Stimulated activated CD4-positive, alpha-beta T cell treated with anti-CD3 and anti-CD28 coated beads, TNF-alpha, amount 100 ng/mL, for 48 hours (primary cell): ENCODE measurements around the gene RPL37.
"Not testable (repeated sequence)": the region's sequence is repeated elsewhere in the genome, so short reads cannot be mapped to it uniquely, and the experiment has no call there.

Experiments used
- DNase-seq, 3 donors: peaks; one replicate each; pipeline ENCODE4 v3.0.0-alpha.2; 2020; ENCODE audit warnings: low read depth in 3 of 3

Gene RPL37

DNA sequence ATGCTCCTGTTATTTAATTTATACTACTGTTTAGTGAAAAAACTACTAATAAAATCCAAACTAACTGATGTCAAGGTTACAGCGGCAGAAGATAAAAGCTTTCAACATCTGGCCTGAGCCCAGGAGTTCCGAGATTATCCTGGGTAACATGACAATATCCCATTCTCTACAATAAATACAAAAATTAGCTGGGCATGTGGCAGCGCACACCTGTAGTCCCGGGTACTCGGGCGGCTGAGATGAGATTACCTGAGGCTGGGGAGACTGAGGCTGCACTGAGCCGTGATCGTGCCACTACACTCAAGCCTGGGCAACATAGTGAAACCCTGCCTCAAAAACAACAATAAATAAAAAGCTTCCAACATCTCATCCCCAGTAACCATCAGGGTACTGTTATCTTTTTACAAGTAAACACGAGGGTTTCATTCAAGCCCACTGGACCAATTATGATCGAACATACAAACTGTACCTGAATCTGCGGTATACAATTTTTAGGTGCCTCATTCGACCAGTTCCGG is 1.3 kb downstream of the RPL37 start:
- no peak for DNase-seq

DNA sequence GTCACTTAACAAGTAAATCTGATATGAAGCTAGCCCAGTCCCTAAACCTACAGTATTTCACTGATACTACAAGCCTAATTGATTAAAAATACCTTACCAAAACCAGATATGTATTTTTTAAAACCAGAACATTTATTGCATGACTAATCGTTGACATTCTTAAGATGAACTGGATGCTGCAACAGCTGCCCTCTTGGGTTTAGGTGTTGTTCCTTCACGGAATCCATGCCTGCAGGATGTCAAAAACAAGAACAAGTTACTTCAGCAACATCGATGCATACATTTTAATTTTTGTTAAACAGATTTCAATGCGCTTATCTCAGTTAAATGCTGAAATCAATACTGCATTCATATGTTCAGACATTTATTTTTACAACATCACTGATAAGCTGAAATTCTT is 2.7 kb downstream of the RPL37 start:
- DNase-seq: no peak

GRCh38 chr5:40831346-40832210 is 3.4 kb downstream of the RPL37 start:
- DNase-seq: peak in 1 of 3 donors; percentile 22

- DNase-seq: no peak
These were observed 5.1 kb downstream of the RPL37 start for GRCh38 chr5:40829748-40830533.

DNA sequence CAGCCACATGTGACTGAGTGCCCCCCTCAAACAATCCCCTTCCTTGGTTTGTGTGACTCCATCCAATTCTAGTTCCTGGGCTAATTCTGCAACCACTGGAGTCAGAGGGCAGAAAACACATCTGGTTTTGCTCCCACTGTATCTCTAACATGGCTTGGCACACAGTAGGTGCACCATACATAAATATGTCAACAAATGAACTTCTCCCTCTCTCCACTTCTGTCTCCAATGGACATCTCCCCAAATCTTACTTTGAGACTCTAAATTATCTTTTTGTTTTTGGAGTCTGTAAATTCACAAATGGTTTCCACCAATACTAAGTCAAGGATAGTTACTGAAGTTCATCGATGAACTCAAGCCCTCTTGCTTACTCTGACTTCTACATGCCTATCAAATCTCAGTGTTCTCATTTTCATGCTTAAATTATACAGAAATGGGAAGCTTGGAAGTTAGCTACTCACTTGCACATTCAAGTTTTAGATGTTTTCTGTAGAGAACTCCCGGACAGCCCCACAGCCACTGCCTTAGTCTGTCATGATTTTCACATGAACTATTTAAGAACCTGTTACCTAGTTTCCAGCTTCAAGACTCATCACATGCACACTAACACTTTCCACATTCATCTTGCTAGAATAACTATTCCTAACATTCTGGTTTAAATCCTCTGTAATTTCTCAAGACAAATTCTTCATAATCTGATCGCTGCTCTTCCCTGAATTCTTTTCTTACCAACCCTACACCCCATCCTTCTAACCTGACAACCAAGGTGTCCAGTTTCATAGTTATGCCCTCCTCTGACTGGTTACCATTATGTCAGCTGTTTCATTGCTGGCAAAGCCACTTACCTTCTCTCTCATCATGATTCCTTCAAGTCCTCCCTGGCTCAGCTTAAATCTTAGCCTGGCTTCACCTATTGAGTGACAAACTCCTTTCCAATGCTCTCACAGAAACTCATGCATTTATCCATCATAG is 6.0 kb downstream of the RPL37 start:
- no peak for DNase-seq

GRCh38 chr5:40828021-40828631 is 6.9 kb downstream of the RPL37 start:
- no peak for DNase-seq

- DNase-seq: no peak
These were observed 7.6 kb downstream of the RPL37 start for GRCh38 chr5:40827188-40827977.

DNA sequence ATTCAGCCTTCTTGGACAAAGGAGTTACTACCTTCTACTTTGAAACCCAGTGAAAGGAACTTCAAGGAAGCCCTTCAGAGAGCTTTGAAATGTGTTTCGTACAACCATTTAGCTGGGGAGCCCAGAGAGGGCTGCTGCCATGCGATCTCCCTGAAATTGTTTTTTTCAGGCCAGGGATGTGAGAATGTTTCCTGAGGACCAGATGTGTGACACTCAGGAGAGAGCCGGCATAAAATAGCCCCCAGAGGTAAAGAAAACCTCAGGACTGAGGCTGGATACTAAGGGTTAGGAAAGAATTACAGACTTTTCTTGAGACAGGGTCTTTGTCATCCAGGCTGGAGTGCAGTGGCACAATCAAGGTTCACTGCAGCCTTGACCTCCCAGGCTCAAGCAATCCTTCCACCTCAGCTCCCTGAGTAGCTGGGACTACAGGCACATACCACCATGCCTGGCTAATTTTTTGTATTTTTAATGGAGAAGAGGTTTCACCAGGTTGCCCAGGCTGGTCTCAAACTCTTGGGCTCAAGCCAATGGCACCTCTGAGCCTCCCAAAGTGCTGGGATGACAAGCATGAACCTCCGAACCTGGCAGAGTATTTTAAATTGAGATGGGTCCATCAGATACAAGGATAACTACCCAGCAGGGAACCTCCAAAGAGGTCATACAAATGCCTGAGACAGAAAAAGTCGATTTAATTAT is 8.4 kb downstream of the RPL37 start:
- no peak for DNase-seq

DNA sequence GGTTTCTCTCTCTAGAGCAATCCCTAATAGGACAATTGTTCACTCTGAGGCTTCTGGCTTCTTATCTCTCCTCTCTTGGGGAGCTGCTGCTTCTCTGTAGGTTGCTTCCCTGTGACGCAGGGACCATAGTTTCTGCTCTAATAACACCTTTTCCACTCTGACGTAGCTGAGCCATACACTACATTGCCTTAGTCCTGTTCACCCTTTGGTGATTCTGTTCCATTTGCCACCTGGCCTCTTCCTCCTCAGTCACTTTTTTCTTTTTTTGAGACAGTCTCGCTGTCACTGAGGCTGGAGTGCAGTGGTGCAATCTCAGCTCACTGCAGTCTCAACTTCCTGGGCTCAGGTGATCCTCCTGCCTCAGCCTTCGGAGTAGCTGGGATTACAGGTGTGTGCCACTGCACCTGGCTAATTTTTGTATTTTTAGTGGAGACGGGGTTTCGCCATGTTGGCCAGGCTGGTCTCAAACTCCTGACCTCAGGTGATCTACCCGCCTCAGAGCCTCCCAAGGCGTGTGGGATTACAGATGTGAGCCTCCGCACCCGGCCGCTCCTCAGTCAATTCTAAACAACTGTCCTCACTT is 9.5 kb downstream of the RPL37 start:
- DNase-seq: not testable (repeated sequence)

DNA sequence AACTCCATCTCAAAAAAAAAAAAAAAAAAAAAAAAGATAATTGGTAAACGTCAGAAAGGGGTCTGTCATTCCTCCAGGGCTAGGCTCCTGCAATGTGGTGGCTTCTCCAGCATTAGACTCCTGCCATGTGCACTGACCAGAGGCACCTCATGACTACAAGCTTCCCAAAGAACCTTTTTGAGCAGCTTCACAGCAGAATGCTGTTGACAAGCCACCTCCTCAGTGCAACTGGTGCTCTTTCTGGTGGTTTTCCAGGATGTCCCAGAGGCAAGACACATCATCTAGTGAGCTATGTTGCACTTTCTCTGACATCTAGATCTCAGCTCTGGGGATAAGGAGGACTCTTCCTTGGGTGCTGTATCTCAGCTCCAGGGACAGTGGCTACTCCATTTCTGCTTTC is 11.6 kb downstream of the RPL37 start:
- no peak for DNase-seq

- peak in 2 of 3 donors; percentile 27 to 51 for DNase-seq
These were observed 21.2 kb downstream of the RPL37 start for GRCh38 chr5:40813698-40814281.

GRCh38 chr5:40812125-40812524 is 22.9 kb downstream of the RPL37 start:
- no peak for DNase-seq

GRCh38 chr5:40801771-40802562 is 33.1 kb downstream of the RPL37 start:
- DNase-seq: no peak

- no peak for DNase-seq
These were observed 35.8 kb downstream of the RPL37 start for GRCh38 chr5:40799258-40799657.

DNA sequence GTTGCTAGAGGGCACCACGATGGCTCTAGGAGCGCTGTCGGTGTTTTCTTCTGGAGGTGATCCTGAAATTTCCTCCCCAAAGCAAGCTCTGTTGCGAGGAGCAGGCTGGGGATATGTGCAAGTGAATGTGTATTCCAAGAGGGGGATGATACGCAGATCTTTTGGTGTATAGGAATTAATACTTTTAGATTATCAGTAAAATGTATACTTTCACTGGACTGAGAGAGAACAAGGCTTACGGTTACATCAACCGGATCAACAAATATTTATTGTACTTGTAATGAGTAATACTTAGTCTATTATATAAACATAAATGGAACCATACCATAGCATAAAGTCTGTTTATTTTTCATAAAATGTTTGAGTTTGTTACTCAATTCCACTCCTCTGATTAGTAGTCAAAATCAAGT is 36.2 kb downstream of the RPL37 start:
- DNase-seq: no peak

GRCh38 chr5:40798012-40798800 is 36.8 kb downstream of the RPL37 start, which contains the start of gene PRKAA1:
TSS of gene PRKAA1 (minus strand) at chr5:40798374. CDS start at chr5:40798189, 185 bp downstream.
- peak; percentile 71 to 84 (median 77) for DNase-seq
